Measurements from ENCODE around the gene ARCN1. TPM values are rescaled to one million over a fixed set of nuclear protein-coding genes. Genes with fewer than 3 reads are reported as not detected.

Gene ARCN1
- total and polyA plus RNA-seq, 10 donors, result 33.8 to 106 (median 93.3) TPM

- H3K36me3 ChIP-seq, result peaks cover 0 to 35% (median 24%) of the 10 kb centered on the region in 6 donors
- TF ChIP-seq CTCF (IDR thresholded peaks at IDR 0.05 in 8 of 11, conservative IDR thresholded peaks at IDR 0.05 in 3 of 11), result no peak
- TF ChIP-seq POLR2AphosphoS5 (IDR thresholded peaks at IDR 0.05), result peak in 2 of 3 donors; percentile 77 to 88
- TF ChIP-seq POLR2A (IDR thresholded peaks at IDR 0.05), result no peak
- peak; percentile 50 for DNase-seq
- H3K4me3 ChIP-seq, result no peak overlapping the region
- H3K27me3 ChIP-seq (replicated peaks in 1 of 7), result peaks cover 0 to 30% (median 15%) of the 10 kb centered on the region in 7 donors
- 59 to 79% (median 67%) methylated on average over 10 of the region's 10 CpGs for WGBS, 5 donors
- H3K27ac ChIP-seq, result peak overlapping the region in 7 of 8 donors; percentile 26 to 87 (median 64)
- peaks cover 0 to 59% (median 41%) of the 10 kb centered on the region in 6 donors for H3K4me1 ChIP-seq
- intact Hi-C loops (cut with DNase I; ENCODE audit: low total_unique reads), result no loop called here
- H3K9me3 ChIP-seq, result no peaks in the 10 kb centered on the region
Measured at GRCh38 chr11:118605116-118605867, 33.1 kb downstream of the ARCN1 start.

GRCh38 chr11:118606157-118606843 lies 34.1 kb downstream of the ARCN1 start:
- TF ChIP-seq POLR2AphosphoS5 (IDR thresholded peaks at IDR 0.05) (no peak), CTCF (IDR thresholded peaks at IDR 0.05 in 8 of 11, conservative IDR thresholded peaks at IDR 0.05 in 3 of 11) (no peak), POLR2A (IDR thresholded peaks at IDR 0.05) (no peak)
- Histone ChIP-seq H3K4me1 (peaks cover 6 to 69% (median 51%) of the 10 kb centered on the region in 6 donors), H3K9me3 (no peaks in the 10 kb centered on the region), H3K27ac (peak overlapping the region in 6 of 8 donors; percentile 52 to 87 (median 66)), H3K36me3 (peaks cover 0 to 25% (median 14%) of the 10 kb centered on the region in 6 donors), H3K4me3 (no peak overlapping the region), H3K27me3 (replicated peaks in 1 of 7) (peaks cover 0 to 40% (median 21%) of the 10 kb centered on the region in 7 donors)
- intact Hi-C loops (cut with DNase I; ENCODE audit: low total_unique reads), result no loop called here
- DNase-seq, result peak; percentile 49
- 75 to 93% (median 84%) methylated on average over 7 of the region's 7 CpGs for WGBS, 5 donors

GRCh38 chr11:118606844-118607228 lies 34.6 kb downstream of the ARCN1 start:
- H3K27ac ChIP-seq, result peak overlapping the region in 5 of 8 donors; percentile 52 to 87 (median 69)
- intact Hi-C loops (cut with DNase I; ENCODE audit: low total_unique reads), result no loop called here
- 79 to 85% (median 83%) methylated on average over 7 of the region's 7 CpGs for WGBS, 5 donors
- H3K4me3 ChIP-seq, result no peak overlapping the region
- TF ChIP-seq POLR2A (IDR thresholded peaks at IDR 0.05) (no peak), CTCF (IDR thresholded peaks at IDR 0.05 in 8 of 11, conservative IDR thresholded peaks at IDR 0.05 in 3 of 11) (no peak), POLR2AphosphoS5 (IDR thresholded peaks at IDR 0.05) (no peak)
- H3K27me3 ChIP-seq (replicated peaks in 1 of 7), result peaks cover 0 to 46% (median 21%) of the 10 kb centered on the region in 7 donors
- H3K36me3 ChIP-seq, result peaks cover 0 to 19% (median 8%) of the 10 kb centered on the region in 6 donors
- DNase-seq, result peak; percentile 8
- peaks cover 7 to 75% (median 56%) of the 10 kb centered on the region in 6 donors for H3K4me1 ChIP-seq
- no peaks in the 10 kb centered on the region for H3K9me3 ChIP-seq

Data from spleen (tissue), 11 donors.